ENCODE data around the gene UQCC5. TPM values are rescaled to one million over a fixed set of nuclear protein-coding genes. Genes with fewer than 3 reads are reported as not detected.

The UQCC5 gene, protein sequence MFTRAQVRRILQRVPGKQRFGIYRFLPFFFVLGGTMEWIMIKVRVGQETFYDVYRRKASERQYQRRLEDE
- total RNA-seq = 2.5 and 5.4 TPM in 2 replicates

GRCh38 chr3:52536369-52537164 lies at the start of gene UQCC5:
Gene UQCC5 (plus strand): TSS chr3:52536605. CDS start chr3:52536756, 151 bp downstream.

DNA sequence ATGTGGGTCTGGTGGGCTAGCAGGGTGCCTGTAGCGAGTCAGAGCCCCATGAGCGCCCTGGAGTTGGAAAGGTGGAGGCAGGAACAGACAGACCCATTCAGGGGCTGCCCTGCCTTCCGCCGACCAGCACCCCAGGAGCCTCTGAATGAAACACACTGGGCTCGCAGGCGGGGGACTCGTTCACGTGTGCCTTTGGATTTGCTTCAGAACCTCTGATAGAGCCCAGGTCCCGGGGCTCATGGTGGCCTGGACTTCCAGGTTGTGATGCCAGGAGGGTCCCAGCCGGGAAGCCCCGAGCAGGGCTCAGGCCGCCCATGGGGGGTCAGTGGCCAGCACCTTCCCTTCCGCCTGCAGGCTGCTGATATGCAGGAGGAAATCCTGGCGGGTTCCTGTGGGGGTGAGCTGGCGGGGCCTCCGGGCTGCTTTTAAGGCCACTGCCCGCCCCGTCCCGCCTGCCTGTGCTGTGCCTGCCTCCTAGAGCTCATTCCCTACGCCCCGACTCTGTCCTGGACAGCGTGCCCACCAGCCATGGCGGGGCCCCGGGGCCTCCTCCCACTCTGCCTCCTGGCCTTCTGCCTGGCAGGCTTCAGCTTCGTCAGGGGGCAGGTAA lies 41.4 kb upstream of the UQCC5 start, which contains the start of gene STAB1:
TSS of gene STAB1 (plus strand) at position 453 of the 610 bp plus-strand sequence. CDS start at position 529, 76 bp downstream.

GRCh38 chr3:52533623-52534280 lies 2.7 kb upstream of the UQCC5 start, which contains the start of gene NT5DC2:
Gene NT5DC2 (minus strand): TSS chr3:52533857. CDS start chr3:52533737, 120 bp downstream.

Small RNA genes lying within 50 kb of the gene (small RNA-seq; reads per million reads assigned to genes)
- gene RNU6-856P (not detected), gene RNU6ATAC16P (not detected)

Other genes with a start within 250 kb of the UQCC5 start
- 9.7 and 12.5 TPM in 2 replicates for gene GLYCTK, start 248.8 kb upstream of the UQCC5 start, total RNA-seq
- 6.5 and 8.1 TPM in 2 replicates for gene DNAH1, start 220.3 kb upstream of the UQCC5 start, total RNA-seq
- gene BAP1, start 126.6 kb upstream of the UQCC5 start, total RNA-seq = 44.2 and 49.0 TPM in 2 replicates
- gene PHF7, start 125.9 kb upstream of the UQCC5 start, total RNA-seq = 7.2 and 9.7 TPM in 2 replicates
- under 0.01 and 0.13 TPM in 2 replicates for gene SEMA3G, start 91.5 kb upstream of the UQCC5 start, total RNA-seq
- gene TNNC1, start 82.6 kb upstream of the UQCC5 start, total RNA-seq = 1.7 and 3.3 TPM in 2 replicates
- gene NISCH, start 81.0 kb upstream of the UQCC5 start, total RNA-seq = 70.3 and 75.3 TPM in 2 replicates
- gene STAB1, start 41.3 kb upstream of the UQCC5 start, total RNA-seq = 4.5 and 5.7 TPM in 2 replicates
- gene NT5DC2, start 2.7 kb upstream of the UQCC5 start, total RNA-seq = 31.9 and 41.2 TPM in 2 replicates
- 95.6 and 99.3 TPM in 2 replicates for gene PBRM1, start 149.3 kb downstream of the UQCC5 start, total RNA-seq
- 130 and 144 TPM in 2 replicates for gene GNL3, start 149.4 kb downstream of the UQCC5 start, total RNA-seq
- gene GLT8D1, start 169.2 kb downstream of the UQCC5 start, total RNA-seq = 103 and 106 TPM in 2 replicates
- 106 and 119 TPM in 2 replicates for gene SPCS1, start 169.5 kb downstream of the UQCC5 start, total RNA-seq
- gene NEK4, start 234.3 kb downstream of the UQCC5 start, total RNA-seq = 21.0 and 21.8 TPM in 2 replicates
- not detected in 2 replicates for gene ITIH1, start 241.0 kb downstream of the UQCC5 start, total RNA-seq

All from articular chondrocyte of knee joint (primary cell).